GM19324 (cell line): ENCODE measurements around the gene OR8B2.
A peak's percentile ranks its signal among the peaks of the same experiment; 100 is the strongest.
"Not testable (repeated sequence)": the region's sequence is repeated elsewhere in the genome, so short reads cannot be mapped to it uniquely, and the experiment has no call there.

Source experiments
- ATAC-seq: cut with Tn5 transposase; IDR thresholded peaks from one replicate; pipeline ENCODE4 v1.9.1; 2021; ENCODE audit warnings: mild to moderate bottlenecking, moderate library complexity; ENCODE audit not compliant: unreplicated experiment, low FRiP score

The OR8B2 gene

DNA sequence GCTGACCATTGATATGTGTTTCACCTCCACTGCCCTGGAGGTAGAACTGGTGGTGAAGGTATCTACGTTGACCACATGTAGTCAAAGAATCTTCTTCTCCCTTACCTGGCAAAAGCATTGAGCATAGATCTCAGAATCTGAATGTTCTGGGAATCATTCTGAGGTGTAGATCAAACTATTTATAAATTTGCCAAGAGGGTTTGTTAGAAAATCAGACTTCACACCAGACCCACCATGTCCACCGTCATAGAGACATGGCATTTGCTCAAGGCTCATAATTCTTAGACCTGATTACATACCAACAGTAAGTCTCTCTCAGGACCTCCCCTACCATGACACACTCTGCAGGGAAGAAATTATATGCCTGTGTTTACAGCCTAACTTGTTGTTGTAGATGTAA lies at the start of gene OR8B2:
OR8B2 (minus strand) TSS at position 101 of the 400 bp plus-strand sequence. CDS start 1,156 bp downstream, outside the sequence.
- ATAC-seq: no peak

DNA sequence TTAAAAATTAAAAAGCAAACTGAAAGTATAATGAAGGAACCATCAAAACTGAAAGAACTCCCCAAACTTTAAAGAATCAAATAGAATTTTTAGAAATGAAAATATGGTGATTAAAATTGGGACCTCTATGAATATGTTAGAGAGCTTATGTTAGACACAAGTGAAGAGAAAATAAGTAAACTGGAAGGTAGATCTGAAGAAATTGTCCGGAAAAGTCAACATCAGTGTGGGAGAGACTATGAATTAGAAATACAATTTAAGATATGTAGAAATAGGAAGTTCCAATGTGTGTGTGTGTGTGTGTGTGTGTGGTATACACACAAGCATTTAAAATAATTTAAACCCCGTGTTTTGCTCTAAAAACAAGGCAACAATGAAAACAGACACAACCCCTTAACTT lies 45.3 kb upstream of the OR8B2 start:
- no peak for ATAC-seq

DNA sequence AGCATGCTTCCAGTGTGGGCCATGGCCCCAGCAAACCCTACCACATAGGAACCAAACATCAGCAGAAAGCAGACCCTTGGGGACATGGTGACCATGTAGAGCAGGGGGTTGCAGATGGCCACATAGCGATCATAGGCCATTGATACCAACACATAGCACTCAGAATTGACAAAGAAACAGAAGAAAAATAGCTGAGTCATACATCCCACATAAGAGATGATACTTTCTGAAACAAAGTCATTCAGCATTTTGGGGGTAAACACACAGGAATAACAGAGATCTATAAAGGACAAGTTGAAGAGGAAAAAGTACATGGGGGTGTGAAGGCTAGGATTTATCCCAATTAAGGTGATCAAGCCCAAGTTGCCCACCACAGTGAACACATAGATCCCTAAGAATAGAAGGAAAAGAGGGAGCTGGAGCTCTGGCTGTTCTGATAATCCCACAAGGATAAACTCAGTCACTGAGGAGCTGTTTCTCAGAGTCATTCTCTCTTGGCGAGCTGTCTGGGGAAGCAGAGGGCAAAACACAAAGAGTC lies 40.2 kb upstream of the OR8B2 start, which contains the start of gene OR8B4:
OR8B4 (minus strand) TSS at position 488 of the 538 bp plus-strand sequence; CDS start at position 488, 0 bp downstream.
- no peak for ATAC-seq

DNA sequence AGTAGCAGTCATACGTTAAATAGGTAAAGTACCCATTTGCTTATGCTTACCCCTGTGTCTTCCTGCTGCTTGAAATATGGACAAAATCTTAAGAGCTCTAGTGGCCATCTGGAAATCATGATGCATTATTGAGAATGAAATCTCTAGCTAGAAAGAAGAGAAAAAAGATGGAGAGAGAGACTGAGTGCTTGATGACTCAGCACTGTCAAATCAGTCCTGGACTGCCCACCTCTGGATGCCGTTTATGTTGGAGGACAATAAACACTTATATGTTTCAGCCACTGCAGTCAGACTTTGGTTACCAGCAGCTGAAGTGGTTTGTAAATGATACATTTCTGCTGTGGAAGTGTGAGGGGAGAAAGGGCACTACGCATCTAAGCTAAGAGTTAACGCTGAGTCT lies 36.7 kb upstream of the OR8B2 start:
- no peak for ATAC-seq

DNA sequence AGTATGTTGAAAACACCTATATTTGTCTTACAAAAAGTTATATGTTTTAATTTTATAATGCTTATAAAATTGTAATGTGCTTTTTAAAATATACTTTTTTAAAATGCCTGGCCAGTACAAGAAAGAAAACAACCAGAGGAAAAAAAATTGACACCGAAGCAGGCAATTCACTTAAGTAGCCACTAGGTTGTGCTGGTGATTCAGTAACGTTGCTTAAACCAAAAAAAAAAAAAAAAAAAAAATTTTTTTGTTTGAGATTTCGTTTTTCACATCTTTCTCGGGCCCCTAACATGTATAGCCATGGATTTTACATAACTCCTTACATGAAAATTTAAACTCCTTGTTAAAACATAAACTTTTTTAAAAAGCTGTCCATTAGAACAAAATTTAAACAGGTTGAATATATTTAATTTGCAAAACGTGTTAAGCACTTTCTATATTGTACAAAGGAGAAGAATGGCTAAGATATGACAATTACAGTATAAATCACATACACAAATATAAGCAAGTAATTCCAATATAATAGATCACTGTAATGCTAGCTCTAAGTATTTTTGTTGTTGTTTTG lies 31.1 kb upstream of the OR8B2 start:
- ATAC-seq: no peak

- no peak for ATAC-seq
These were observed 25.6 kb upstream of the OR8B2 start for GRCh38 chr11:124409906-124410305.

- no peak for ATAC-seq
These were observed 21.3 kb upstream of the OR8B2 start for GRCh38 chr11:124405581-124405980.

DNA sequence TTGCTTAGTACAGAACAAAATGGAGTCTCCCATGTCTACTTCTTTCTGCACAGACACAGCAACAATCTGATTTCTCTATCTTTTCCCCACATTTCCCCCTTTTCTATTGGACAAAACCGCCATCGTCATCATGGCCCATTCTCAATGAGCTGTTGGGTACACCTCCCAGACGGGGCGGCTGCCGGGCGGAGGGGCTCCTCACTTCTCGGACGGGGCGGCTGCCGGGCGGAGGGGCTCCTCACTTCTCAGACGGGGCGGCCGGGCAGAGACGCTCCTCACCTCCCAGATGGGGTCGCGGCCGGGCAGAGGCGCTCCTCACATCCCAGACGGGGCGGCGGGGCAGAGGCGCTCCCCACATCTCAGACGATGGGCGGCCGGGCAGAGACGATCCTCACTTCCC lies 18.9 kb upstream of the OR8B2 start:
- not testable (repeated sequence) for ATAC-seq

- peak; percentile 72 for ATAC-seq
These were observed 18.1 kb upstream of the OR8B2 start for GRCh38 chr11:124402326-124402922.

DNA sequence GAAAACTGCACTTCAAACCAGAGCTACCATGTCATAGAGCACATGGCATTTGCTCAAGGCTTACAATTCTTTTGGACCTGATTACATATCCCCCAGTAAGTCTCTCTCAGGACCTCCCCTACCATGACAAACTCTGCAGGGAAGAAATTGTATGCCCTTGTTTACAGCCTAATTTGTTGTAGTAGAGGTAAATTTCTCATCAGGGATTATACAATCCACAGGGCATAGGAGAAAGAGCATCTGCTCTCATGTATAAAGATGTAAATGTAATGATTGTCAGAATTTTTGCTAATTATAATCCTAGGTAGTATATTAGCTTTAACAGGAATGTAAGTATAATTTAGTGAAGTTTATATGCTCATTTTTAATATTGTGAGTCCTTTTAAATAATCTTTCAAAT lies 14.6 kb upstream of the OR8B2 start, which contains the start of gene OR8B3:
OR8B3 (minus strand) TSS at position 101 of the 400 bp plus-strand sequence. CDS start 1,673 bp downstream, outside the sequence.
- no peak for ATAC-seq

- ATAC-seq: not testable (repeated sequence)
These were observed 12.5 kb upstream of the OR8B2 start for GRCh38 chr11:124396847-124397246.

- no peak for ATAC-seq
These were observed 10.1 kb upstream of the OR8B2 start for GRCh38 chr11:124394408-124394807.

- not testable (repeated sequence) for ATAC-seq
These were observed 1.4 kb downstream of the OR8B2 start for GRCh38 chr11:124382857-124383256.

GRCh38 chr11:124380585-124380984 lies 3.7 kb downstream of the OR8B2 start:
- no peak for ATAC-seq

DNA sequence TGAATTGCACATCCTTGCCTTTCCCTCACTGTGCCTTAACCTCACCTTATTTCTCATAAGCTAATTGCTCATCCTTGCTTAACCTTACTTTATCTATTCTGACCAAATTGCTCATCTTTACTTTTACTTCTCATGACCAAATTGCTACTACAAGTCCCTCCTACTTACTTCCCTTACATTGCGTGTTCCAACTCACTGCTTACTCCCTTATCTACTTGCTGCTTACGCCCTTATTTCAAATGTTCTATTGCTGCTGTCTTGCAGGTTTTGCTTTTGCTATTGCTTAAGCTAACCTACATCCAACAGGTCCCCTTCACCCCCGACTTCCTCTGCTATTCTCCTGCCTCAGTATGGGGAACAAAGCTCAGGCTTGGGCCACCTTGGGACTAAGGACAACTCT lies 8.0 kb downstream of the OR8B2 start:
- no peak for ATAC-seq

DNA sequence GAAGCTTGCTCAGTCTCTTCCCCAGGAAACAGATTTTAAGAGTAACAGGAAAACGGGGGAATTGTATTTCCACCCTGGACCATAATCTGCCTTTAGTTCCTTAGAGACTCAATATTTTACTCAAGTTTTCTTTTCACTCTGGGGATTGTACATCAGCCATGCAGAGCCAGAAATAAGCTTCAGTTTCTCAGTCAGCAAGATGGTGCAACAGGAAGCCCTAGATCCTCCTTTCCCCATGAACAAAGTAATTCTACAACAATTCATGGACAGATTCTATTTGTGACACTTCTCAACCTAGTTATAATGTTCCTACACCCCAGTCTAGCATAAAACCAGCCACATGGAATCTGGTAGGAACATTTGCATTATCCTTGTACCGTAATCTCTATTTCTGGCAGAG lies 24.7 kb downstream of the OR8B2 start:
- ATAC-seq: no peak

DNA sequence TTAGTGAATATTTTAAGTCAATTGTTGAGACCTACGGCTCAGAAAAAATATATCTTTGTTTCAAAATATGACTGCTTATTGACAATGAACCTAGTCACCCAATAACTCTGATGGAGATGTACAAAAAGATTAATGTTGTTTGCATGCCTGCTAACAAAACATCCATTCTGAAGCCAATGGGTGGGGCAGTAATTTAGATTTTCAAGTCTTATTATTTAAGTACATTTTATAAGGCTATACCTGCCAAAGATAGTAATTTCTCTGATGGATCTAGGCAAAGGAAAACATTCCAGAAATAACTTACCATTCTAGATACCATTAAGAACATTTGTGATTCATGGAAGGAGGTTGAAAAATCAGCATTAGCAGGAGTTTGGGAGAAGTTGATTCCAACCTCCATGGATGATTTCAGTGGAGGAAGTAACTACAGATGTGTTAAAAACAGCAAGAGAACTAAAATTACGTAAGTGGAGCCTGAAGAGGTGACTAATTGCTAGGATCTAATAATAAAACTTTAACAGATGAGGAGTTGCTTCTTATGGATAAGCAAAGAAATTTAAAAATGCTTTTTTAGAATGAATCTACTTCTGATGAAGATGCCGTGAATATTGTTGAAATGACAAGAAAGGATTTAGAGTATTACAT lies 37.9 kb downstream of the OR8B2 start:
- ATAC-seq: no peak

GRCh38 chr11:124344346-124344745 lies 40.0 kb downstream of the OR8B2 start:
- no peak for ATAC-seq

GRCh38 chr11:124340142-124340447 lies 44.2 kb downstream of the OR8B2 start:
- no peak for ATAC-seq

GRCh38 chr11:124339396-124340141 lies 44.7 kb downstream of the OR8B2 start:
- no peak for ATAC-seq
